NCI-H1417 treated with DMSO at 0.1 percent for 48 hours (cell line): ENCODE measurements around the gene UCHL3.

Experiments
- DNase-seq: peaks from one replicate; lab custom pipeline; 2025; lab: John Stamatoyannopoulos, UW

The UCHL3 gene

DNA sequence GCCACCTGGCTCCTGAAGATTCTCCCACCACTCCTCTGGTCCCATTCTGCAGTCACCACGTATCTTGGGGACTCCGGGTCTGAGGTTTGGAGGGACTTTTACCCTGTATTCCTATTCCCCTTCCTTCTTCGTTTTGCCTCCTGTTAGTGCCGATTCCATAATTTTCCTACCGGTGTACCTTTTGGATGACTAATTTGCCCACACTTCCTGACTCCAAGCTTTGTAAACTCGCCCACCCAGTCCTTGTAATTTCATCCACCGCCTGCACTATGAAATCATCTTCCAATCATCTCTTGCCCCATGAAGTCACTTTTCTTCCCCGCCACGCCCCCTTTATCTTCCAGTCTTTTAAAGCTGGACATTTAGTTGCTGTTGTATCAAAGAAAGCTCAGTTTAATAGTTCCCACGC is 572 bp downstream of the UCHL3 start:
- DNase-seq = no peak

GRCh38 chr13:75554464-75554863 is 4.9 kb downstream of the UCHL3 start:
- DNase-seq = no peak

DNA sequence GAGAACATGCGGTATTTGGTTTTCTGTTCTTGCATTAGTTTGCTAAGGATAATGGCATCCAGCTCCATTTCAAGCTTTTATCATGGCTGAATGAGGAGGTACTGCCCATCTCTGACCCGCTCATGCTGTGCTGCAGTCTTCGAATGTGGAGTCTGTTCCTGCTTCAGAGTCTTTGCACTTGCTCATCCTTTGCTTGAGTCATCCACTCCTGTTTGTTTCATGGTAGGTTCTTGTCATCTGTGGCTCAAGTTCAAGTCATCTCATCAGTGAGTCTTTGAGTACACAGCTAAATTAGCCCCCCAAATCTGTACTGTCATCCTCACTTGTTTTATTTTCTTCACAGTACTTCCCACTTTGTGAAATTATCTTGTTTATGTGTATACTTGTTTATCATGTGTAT is 5.4 kb downstream of the UCHL3 start:
- DNase-seq = no peak

DNA sequence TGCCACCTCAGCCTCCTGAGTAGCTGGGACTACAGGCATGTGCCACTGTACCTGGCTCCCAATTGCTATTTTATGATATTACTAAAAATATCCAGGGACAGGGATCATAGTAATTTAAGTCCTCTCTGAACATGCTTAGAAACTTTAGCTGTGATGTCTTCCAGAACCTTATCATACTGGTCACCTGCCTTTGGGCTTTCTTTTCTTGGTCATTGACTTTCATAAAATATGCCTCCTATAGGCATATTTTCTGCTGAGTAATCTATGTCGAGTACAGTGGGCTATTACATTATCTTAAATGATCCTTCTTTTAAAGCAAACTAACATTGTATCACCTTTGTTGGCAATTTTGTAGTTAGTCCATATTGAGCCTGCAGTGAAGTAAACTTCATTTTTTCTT is 6.2 kb downstream of the UCHL3 start:
- DNase-seq = no peak

GRCh38 chr13:75556961-75557360 is 7.4 kb downstream of the UCHL3 start:
- DNase-seq = no peak

DNA sequence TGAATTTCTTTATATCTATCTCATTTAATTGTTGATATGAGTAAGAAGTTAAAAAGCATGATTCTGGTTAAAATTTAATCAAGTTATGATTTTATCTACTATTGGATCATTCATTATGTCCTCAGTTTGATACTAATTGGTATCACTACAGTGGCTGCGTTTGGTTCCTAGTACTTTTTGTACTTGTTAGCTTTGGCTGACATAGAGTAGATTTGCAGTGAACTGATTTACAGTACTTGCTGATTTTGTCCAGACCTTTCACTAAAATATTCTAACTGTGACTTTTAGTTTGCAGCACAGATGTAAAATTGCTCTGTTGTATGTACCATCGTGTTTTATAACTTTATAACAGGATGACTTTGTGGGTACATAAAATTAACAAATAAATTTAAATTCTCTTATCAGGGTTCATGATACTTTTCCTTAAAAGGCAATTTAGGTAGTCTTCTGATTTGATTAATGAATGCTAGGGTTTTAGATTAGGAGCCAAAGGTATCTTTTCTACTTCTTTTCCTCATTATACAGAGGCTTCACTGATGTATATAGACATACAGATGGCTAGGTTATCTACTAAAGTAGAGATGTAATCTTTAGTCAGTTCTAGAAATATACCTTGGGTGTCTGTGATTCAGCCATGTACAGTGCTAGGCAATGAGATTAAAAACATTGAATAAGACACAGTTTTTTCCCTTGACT is 8.7 kb downstream of the UCHL3 start:
- DNase-seq = no peak

- DNase-seq = no peak
Measured at GRCh38 chr13:75566658-75567057, 17.1 kb downstream of the UCHL3 start.

GRCh38 chr13:75569576-75569975 is 20.0 kb downstream of the UCHL3 start:
- no peak for DNase-seq

- no peak for DNase-seq
Measured at GRCh38 chr13:75579529-75579928, 29.9 kb downstream of the UCHL3 start.

GRCh38 chr13:75581874-75582640 is 32.5 kb downstream of the UCHL3 start:
- no peak for DNase-seq

DNA sequence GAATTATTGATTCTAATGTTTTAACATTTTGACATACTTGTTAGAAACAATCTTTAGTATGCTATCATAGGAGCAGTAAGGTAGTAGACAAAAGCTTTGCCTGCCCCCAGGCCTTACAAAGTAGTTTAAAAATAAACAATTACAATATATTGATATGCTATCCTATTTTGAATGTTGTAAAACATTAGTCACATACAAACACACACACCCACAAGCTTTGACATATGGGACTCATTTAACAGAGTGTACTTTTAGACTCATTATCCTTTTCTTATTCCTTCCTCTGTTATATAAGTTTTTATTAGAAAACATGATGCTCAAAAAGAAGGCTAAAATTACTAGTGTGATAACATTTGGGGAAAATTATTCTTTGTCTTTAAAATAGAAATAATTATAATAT is 33.5 kb downstream of the UCHL3 start:
- no peak for DNase-seq

DNA sequence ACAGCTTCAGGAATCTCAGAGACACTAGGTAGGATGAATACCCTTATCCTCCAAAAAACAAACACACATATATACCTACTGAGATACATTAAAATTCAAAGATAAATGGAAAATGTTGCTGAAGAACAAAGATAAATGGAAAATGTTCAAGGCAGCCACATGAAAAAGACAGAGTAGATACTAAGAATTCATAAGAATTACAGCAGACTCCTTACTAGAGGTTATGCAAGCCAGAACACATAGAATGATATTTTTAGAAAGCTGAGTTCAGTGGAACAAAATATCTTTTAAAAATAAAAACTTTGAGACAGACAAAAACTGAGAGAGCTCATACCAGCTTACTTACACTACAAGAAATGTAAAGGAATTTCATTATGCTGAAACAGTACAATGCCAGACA is 35.6 kb downstream of the UCHL3 start:
- DNase-seq = no peak

DNA sequence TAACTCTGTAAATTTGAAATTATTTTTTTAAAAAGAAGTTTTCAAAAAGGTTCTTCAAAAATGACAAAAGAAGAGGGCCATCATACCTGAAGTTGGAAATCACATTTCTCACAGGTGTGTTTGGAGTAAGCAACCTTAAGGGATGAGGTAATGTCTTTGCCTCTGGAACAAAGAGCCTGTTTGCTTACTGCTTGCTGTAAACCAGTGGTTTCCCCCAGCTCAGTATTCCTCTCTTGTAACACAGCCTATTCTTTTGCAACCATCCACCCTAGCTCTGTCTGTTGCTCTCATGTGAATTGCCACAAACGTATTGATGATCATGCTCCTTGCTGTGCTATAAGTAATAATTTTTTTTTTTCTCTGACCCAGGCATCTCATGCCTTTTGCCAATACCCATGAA is 38.1 kb downstream of the UCHL3 start:
- no peak for DNase-seq

DNA sequence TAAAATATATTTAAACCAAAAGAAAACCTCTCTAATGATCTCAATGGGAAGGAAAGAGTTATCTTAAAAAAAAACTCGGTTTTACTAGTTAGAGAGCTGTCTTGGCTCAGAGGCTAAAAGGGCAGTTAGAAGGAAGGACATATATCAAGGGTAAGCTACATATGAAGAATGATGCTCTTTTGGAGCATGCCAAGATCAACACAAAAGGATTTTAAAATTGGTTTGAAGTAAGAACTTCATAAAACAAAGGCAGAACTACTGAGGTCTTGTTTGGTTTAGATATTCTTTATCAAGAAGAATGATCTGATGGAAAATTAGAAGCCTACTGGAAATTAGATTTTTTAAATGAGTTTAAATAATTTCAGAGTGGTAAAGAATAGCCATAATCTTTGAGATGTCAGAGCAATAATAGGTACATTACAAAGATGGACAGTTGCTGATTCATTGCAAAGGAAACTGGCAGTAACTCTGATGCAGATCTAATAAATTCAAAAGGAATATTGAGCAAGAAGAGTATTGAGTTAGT is 47.1 kb downstream of the UCHL3 start:
- DNase-seq = no peak

DNA sequence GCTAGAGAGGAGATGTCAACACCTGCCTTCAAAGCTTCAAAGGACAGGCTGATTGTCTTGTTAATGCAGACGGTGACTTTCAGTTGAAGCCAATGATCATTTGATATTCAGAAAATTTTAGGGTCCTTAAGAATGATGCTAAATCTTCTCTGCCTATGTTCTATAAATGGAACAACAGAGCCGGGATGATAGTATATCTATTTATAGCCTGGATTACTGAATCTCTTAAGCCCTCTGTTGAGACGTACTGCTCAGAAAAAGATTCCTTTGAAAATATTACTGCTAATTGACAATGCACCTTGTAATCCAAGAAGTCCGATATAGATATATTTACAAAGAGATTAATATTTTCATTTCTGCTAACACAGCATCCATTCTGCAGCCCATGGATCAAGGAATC is 50.8 kb downstream of the UCHL3 start:
- no peak for DNase-seq

- no peak for DNase-seq
Measured at GRCh38 chr13:75603038-75603437, 53.4 kb downstream of the UCHL3 start.

- DNase-seq = no peak
Measured at GRCh38 chr13:75607447-75607846, 57.9 kb downstream of the UCHL3 start.

DNA sequence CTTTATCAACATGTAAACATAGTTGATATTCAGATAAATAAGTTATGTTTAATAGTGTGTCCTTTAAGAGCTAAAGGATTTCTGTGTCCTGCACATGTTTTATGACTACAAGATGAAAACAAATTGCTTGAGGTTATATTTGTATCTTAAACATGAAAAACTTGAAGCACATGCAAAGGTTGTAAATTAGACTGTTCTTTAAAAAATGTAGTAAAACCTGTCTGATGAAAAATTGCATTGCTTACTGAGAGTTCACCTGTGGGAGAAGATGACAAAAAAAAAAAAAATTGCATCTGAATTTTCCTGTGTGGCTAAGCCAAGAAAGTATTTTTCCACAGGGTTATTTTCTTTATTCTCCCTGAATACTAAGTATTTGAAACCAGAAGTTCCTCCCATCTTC is 60.9 kb downstream of the UCHL3 start:
- DNase-seq = no peak

DNA sequence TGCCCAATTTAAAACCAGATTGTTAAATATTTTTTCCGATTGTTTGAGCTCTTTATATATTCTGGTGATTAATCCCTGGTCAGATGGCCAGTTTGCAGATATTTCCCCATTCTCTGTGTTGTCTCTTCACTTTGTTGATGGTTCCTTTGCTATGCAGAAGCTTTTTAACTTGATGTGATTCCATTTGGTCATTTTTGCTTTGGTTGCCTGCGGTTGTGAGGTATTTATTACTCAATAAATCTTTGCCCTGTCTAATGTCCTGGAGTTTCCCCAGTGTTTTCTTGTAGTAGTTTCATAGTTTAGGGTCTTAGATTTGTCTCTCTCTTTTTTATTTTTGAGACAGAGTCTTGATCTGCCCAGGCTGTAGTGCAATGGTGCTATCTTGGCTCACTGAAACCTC is 62.8 kb downstream of the UCHL3 start:
- no peak for DNase-seq

- DNase-seq = no peak
Measured at GRCh38 chr13:75617230-75617629, 67.6 kb downstream of the UCHL3 start.

GRCh38 chr13:75618308-75618707 is 68.7 kb downstream of the UCHL3 start:
- no peak for DNase-seq

GRCh38 chr13:75620020-75620419 is 70.4 kb downstream of the UCHL3 start:
- DNase-seq = no peak

DNA sequence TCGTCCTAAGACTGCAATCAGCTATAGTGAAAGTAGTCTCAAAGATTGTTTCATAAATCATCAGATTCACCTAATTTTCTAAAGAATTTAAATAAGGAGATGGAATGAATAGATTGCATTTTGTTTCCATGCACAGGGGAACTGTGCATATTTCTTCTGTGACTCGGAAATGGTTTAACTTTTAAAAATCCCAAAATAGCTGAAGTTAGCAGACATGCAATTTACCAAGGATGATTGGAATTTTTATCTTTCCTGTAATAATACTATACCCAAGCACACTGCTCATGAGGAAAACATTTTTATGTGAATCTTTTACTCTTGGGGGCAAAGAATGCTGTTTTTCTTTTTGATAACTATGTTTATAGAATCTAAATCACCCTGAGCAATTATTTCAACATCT is 71.6 kb downstream of the UCHL3 start:
- DNase-seq = no peak

GRCh38 chr13:75628801-75629200 is 79.2 kb downstream of the UCHL3 start:
- no peak for DNase-seq
